Calu3 (cell line): ENCODE measurements around the gene AQP1. TPM values are rescaled to one million over a fixed set of nuclear protein-coding genes. Genes with fewer than 3 reads are reported as not detected.
A peak's percentile ranks its signal among the peaks of the same experiment; 100 is the strongest.

Experiments used
- BruUV-seq: library from RNA; stranded (reverse); fragments of 400-500 nt; replicated peaks from 2 replicates; lab custom pipeline; 2021; lab: Mats Ljungman, UMichigan
- CTCF ChIA-PET: fragments of 300-600 bp; sonication (Branson Sonifier 250); formaldehyde crosslinking; loops from one replicate; lab custom pipeline; 2022; ENCODE audit warnings: antibody characterized with exemption; lab: Charles Lee
- DNase-seq: peaks from one replicate; pipeline ENCODE4 v3.0.0; 2022
- H3K27ac Mint-ChIP-seq: one replicate; pipeline ENCODE4 v1.8.0; 2022; ENCODE audit warnings: mixed read lengths; ENCODE audit not compliant: unreplicated experiment
- H3K27me3 Mint-ChIP-seq: one replicate; pipeline ENCODE4 v1.8.0; 2022; ENCODE audit warnings: mixed read lengths; ENCODE audit not compliant: unreplicated experiment
- H3K36me3 Mint-ChIP-seq: one replicate; pipeline ENCODE4 v1.8.0; 2022; ENCODE audit warnings: mild to moderate bottlenecking, moderate library complexity, mixed read lengths; ENCODE audit not compliant: insufficient read depth, unreplicated experiment
- H3K4me1 Mint-ChIP-seq: one replicate; pipeline ENCODE4 v1.8.0; 2022; ENCODE audit warnings: mild to moderate bottlenecking, low read depth, mixed read lengths; ENCODE audit not compliant: unreplicated experiment
- H3K4me3 Mint-ChIP-seq: one replicate; pipeline ENCODE4 v1.8.0; 2022; ENCODE audit warnings: mild to moderate bottlenecking, low read depth, moderate library complexity, mixed read lengths; ENCODE audit not compliant: unreplicated experiment
- H3K9me3 Mint-ChIP-seq: one replicate; pipeline ENCODE4 v1.8.0; 2022; ENCODE audit warnings: low read depth, mixed read lengths; ENCODE audit not compliant: unreplicated experiment
- CTCF ChIP-seq: fragments of 200-600 bp; IDR thresholded peaks from one replicate; pipeline ENCODE4 v1.8.0; 2022; ENCODE audit warnings: antibody characterized with exemption; ENCODE audit not compliant: unreplicated experiment
- intact Hi-C: fragments of 100-400 bp; cut with micrococcal nuclease; formaldehyde crosslinking; loops from one replicate; pipeline ENCODE4 v1.10.0; 2022; ENCODE audit not compliant: unreplicated experiment
- total RNA-seq: library from RNA; stranded (reverse); gene quantifications from 2 replicates; pipeline ENCODE4 v1.2.3, GENCODE V29; 2022

The AQP1 gene
- total RNA-seq, 1 experiment from 2014 or later = 1.7 TPM

- no peaks in the 10 kb centered on the region for H3K27me3 Mint-ChIP-seq
- H3K4me1 Mint-ChIP-seq = peaks cover 82% of the 10 kb centered on the region
- H3K36me3 Mint-ChIP-seq = peaks cover 11% of the 10 kb centered on the region
- no TSS peak for BruUV-seq
- no peaks in the 10 kb centered on the region for H3K9me3 Mint-ChIP-seq
- CTCF ChIA-PET = interaction anchor here (0.8 to 1.4 kb wide), 3 partner anchors 22 to 188 kb away, joined by 4 to 5 read pairs (median 5); partner anchors contain the start of gene AQP1
- H3K4me3 Mint-ChIP-seq = no peak overlapping the region
- TF ChIP-seq CTCF = no peak
- peak overlapping the region; percentile 51 for H3K27ac Mint-ChIP-seq
- intact Hi-C loops = no loop called here
- no peak for DNase-seq
Observed at GRCh38 chr7:30934225-30934624, 22.6 kb downstream of the AQP1 start.

- CTCF ChIA-PET = interaction anchor here (0.5 to 1.5 kb wide), 7 partner anchors 13 to 860 kb away, joined by 3 to 5 read pairs (median 4); partner anchors contain the start of gene AQP1
- no peak for DNase-seq
- H3K27me3 Mint-ChIP-seq = no peaks in the 10 kb centered on the region
- no TSS peak for BruUV-seq
- H3K36me3 Mint-ChIP-seq = peaks cover 11% of the 10 kb centered on the region
- intact Hi-C loops = no loop called here
- peak overlapping the region; percentile 67 for H3K27ac Mint-ChIP-seq
- TF ChIP-seq CTCF = no peak
- no peak overlapping the region for H3K4me3 Mint-ChIP-seq
- H3K9me3 Mint-ChIP-seq = no peaks in the 10 kb centered on the region
- H3K4me1 Mint-ChIP-seq = peaks cover 82% of the 10 kb centered on the region
Observed at GRCh38 chr7:30934732-30935568, 23.3 kb downstream of the AQP1 start.

- no peaks in the 10 kb centered on the region for H3K27me3 Mint-ChIP-seq
- H3K36me3 Mint-ChIP-seq = peaks cover 11% of the 10 kb centered on the region
- no peaks in the 10 kb centered on the region for H3K9me3 Mint-ChIP-seq
- TF ChIP-seq CTCF = no peak
- CTCF ChIA-PET = interaction anchor here (0.7 to 1.5 kb wide), 4 partner anchors 14 to 187 kb away, joined by 3 to 4 read pairs (median 4); no protein-coding TSS in a partner anchor
- H3K27ac Mint-ChIP-seq = peak overlapping the region; percentile 67
- H3K4me1 Mint-ChIP-seq = peaks cover 77% of the 10 kb centered on the region
- no peak for DNase-seq
- no peak overlapping the region for H3K4me3 Mint-ChIP-seq
- BruUV-seq = no TSS peak
- intact Hi-C loops = no loop called here
Observed at GRCh38 chr7:30935569-30935877, 23.9 kb downstream of the AQP1 start.

- peak overlapping the region; percentile 68 for H3K27ac Mint-ChIP-seq
- TF ChIP-seq CTCF = no peak
- DNase-seq = no peak
- peaks cover 73% of the 10 kb centered on the region for H3K4me1 Mint-ChIP-seq
- H3K9me3 Mint-ChIP-seq = no peaks in the 10 kb centered on the region
- H3K4me3 Mint-ChIP-seq = no peak overlapping the region
- intact Hi-C loops = loop anchor here (2.0 kb wide), 1 partner anchor 136 kb away; no protein-coding TSS in a partner anchor
- H3K27me3 Mint-ChIP-seq = no peaks in the 10 kb centered on the region
- H3K36me3 Mint-ChIP-seq = peaks cover 13% of the 10 kb centered on the region
- CTCF ChIA-PET = interaction anchor here (1.5 kb wide), 1 partner anchor 137 kb away, joined by 4 read pairs; no protein-coding TSS in a partner anchor
- no TSS peak for BruUV-seq
Observed at GRCh38 chr7:30936650-30937245, 25.1 kb downstream of the AQP1 start.
